GM12872 (cell line): Measurements from ENCODE around the gene VCL.

Source experiments
- TF ChIP-seq, protein P1 (sequence below): IDR thresholded peaks from 3 replicates; pipeline ENCODE4 v1.5.1; 2011; ENCODE audit warnings: low read depth, mild to moderate bottlenecking, low read length, moderate library complexity; ENCODE audit not compliant: insufficient read depth

VCL gene

DNA sequence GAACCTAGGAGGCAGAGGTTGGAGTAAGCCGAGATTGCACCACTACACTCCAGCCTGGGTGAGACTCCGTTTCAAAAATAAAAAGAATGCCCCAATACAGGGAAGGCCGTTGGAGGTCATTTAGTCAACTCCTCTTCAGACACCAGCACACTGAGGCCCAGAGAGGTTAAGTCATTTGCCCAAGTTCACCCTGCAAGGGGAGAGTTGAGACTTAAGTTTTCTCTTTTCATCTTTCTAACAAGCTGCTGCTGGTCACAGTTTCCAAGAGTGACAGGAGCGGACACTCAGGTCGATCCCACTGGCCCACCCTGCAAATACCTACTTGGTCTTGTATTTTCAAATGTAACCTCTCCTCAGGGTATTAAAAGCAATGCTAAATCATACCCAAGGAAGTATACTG, 30.4 kb upstream of the VCL start:
- TF ChIP-seq, protein P1, sequence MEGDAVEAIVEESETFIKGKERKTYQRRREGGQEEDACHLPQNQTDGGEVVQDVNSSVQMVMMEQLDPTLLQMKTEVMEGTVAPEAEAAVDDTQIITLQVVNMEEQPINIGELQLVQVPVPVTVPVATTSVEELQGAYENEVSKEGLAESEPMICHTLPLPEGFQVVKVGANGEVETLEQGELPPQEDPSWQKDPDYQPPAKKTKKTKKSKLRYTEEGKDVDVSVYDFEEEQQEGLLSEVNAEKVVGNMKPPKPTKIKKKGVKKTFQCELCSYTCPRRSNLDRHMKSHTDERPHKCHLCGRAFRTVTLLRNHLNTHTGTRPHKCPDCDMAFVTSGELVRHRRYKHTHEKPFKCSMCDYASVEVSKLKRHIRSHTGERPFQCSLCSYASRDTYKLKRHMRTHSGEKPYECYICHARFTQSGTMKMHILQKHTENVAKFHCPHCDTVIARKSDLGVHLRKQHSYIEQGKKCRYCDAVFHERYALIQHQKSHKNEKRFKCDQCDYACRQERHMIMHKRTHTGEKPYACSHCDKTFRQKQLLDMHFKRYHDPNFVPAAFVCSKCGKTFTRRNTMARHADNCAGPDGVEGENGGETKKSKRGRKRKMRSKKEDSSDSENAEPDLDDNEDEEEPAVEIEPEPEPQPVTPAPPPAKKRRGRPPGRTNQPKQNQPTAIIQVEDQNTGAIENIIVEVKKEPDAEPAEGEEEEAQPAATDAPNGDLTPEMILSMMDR: no peak

DNA sequence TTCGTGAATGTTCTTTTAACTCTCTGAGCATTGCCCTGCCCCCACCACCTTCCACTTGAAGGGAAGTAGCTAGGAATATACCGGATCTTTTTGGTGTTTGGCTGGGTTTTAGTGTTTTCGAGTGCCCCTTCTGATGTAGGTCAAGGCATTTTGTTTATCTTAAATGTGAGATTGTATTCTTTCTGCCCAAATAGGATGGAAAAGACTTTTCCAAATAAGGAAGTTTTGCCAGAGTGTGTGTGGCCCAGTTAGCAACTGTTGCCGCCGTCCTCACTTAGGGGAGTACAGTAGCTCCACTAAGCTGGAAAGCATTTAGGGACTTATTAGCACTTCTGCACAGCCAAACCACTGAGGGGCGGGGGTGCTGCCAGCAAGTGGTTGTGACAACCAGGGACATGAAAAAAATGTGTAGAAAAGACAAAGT, 29.8 kb upstream of the VCL start:
- TF ChIP-seq, protein P1: no peak

DNA sequence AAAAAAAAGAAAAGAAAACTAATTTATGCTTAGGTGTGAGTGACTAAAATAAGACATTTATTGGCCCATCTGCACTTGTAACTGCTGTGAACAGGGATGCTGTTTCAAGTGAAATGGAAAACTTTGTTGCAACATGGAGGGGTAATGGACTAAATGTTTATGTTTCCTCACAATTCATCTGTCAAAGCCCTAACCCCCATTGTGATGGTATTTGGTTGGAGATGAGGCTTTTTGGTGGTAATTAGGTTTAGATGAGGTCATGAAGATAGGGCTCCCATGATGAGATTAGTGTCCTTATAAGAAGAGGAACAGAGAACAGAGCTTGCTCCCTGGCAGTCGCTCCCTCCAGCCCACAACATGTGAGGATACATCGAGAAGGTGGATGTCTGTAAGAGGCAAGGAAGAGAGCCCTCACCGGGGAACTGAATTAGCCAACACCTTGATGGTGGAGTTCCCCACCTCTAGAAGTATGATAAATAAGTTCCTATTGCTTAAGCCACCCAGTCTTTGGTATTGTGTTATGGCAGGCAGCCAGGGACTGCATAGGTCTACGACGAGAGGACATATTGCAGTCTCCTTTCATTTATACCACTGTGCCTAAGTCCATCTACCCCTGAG, 28.6 kb upstream of the VCL start:
- TF ChIP-seq, protein P1: no peak

DNA sequence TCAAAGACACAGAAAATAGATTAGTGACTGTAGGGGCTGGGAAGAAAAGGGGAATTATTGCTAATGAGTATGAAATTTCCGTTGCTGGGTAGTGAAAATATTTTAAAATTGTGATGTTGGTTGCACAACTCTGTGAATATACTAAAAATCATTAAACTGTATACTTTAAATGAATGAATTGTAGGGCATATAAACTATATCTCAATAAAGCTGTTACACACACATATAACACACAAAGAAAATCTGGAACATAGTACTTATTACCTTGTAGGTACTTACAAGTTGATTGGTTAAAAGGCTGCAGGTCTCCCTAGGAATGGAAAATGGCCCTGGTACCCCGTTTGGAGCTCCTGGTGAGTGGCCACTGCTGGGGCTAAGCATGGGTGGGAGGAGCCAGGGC, 27.1 kb upstream of the VCL start:
- TF ChIP-seq, protein P1: no peak

DNA sequence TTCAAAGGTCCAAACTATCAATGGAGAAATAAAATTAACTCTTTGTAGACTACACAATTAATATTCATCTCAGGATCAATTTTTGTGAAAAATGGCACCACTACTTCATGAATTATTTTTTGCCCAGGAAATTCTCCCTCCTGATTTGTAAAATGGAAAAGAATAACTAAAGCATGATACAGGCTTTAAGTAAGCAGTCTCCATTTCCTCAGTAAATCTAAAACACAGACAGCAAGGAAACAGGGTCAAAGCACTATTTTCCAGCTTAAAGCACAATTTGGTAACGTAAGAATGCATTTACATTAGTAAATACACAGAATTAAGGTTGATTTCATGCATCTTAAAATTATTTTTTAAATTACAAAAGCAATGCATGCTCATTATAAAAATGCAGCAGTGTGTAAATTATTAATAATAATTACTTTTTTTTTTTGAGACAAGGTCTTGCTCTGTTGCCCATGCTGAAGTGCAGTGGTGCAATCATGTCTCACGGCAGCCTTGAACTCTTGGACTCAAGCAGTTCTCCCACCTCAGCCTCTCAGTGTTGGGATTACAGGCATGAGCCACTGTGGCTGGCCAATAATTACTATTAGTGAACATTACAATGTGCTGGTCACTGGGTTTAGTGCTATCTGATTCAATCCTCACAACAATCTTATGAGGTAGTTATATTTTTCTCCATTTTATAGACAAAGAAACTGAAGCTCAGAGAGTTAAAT, 26.1 kb upstream of the VCL start:
- TF ChIP-seq, protein P1: no peak

DNA sequence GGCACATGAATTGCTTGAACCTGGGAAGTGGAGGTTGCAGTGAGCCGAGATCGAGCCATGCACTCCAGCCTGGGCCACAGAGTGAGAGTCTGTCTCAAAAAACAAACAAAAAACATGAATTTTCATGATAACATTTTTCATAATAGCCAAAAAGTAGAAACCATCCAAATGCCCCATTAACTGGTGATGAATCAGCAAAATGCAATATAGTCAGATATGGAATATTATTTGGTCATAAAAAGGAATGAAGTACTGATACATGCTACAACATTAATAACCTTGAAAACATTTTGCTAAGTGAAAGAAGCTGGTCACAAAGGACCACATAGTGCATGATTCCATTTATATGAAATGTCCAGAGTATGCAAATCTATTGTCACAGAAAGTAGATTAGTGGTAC, 24.5 kb upstream of the VCL start:
- TF ChIP-seq, protein P1: no peak

DNA sequence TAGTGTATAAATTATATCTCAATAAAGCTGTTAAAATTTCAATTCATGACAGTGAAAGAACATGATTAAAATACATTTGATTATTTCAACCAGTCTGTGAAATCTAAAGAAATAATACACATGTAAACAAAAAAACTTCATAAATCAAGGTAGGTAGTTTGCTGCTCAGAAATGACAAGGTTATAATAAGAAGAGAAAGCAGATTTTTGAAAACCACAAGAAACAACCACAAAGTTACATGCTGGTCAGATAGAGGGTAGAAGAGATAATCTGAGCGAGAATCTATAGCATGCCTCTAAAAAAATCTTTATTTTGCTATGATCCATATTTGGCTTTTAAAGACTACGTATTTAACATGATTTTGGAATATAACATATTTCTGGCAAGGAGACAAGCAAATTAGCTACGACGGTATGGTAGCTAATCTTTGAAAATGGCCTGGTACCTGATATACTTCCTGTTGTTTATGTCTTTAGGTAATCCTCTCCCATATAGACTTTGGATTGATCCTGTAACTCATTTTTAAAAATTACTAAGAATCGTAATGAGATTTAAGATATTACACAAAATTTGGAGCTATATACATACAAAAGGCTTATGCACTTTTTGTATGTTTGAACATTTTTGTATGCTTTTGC, 23.5 kb upstream of the VCL start:
- TF ChIP-seq, protein P1: no peak
